Measurements from ENCODE around the gene CPSF3.

CPSF3 gene

GRCh38 chr2:9471206-9471605 is 47.8 kb downstream of the CPSF3 start:
- DNase-seq (ENCODE audit: low read depth, low spot score), result no peak
- in situ Hi-C loops (cut with HindIII; ENCODE audit: low sequenced_read_pairs), result no loop called here
- TF ChIP-seq, protein P1, sequence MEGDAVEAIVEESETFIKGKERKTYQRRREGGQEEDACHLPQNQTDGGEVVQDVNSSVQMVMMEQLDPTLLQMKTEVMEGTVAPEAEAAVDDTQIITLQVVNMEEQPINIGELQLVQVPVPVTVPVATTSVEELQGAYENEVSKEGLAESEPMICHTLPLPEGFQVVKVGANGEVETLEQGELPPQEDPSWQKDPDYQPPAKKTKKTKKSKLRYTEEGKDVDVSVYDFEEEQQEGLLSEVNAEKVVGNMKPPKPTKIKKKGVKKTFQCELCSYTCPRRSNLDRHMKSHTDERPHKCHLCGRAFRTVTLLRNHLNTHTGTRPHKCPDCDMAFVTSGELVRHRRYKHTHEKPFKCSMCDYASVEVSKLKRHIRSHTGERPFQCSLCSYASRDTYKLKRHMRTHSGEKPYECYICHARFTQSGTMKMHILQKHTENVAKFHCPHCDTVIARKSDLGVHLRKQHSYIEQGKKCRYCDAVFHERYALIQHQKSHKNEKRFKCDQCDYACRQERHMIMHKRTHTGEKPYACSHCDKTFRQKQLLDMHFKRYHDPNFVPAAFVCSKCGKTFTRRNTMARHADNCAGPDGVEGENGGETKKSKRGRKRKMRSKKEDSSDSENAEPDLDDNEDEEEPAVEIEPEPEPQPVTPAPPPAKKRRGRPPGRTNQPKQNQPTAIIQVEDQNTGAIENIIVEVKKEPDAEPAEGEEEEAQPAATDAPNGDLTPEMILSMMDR (IDR thresholded peaks at IDR 0.05; ENCODE audit: low read depth, low read length), result no peak
- H3K4me3 ChIP-seq (ENCODE audit: low read depth, low read length), result no peak overlapping the region

DNA sequence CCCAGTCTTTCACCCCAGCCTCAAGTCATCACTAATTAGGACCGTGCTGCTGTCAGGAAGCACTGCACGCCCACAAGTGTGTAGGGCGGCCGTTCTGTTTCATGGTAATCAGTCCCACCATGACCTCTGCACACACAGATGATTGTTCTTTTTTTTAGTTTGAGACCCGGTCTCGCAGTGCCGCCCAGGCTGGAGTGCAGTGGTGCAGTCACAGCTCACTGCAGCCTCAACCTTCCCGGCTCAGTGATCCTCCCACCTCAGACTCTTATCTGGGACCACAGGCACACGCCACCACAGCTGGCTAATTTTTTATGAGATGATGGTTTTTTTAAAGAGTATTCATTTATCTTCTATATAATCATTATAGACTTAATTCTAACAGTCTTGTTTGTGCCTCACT is 49.1 kb downstream of the CPSF3 start:
- in situ Hi-C loops (cut with HindIII; ENCODE audit: low sequenced_read_pairs), result no loop called here
- TF ChIP-seq, protein P1 (IDR thresholded peaks at IDR 0.05; ENCODE audit: low read depth, low read length), result no peak
- no peak for DNase-seq (ENCODE audit: low read depth, low spot score)
- H3K4me3 ChIP-seq (ENCODE audit: low read depth, low read length), result no peak overlapping the region

GRCh38 chr2:9473308-9473984 is 50.0 kb downstream of the CPSF3 start:
- TF ChIP-seq, protein P1 (IDR thresholded peaks at IDR 0.05; ENCODE audit: low read depth, low read length), result no peak
- in situ Hi-C loops (cut with HindIII; ENCODE audit: low sequenced_read_pairs), result no loop called here
- H3K4me3 ChIP-seq (ENCODE audit: low read depth, low read length), result peak overlapping the region; percentile 65
- no peak for DNase-seq (ENCODE audit: low read depth, low spot score)

GRCh38 chr2:9473985-9474360 is 50.5 kb downstream of the CPSF3 start:
- TF ChIP-seq, protein P1 (IDR thresholded peaks at IDR 0.05; ENCODE audit: low read depth, low read length), result no peak
- peak; percentile 27 for DNase-seq (ENCODE audit: low read depth, low spot score)
- H3K4me3 ChIP-seq (ENCODE audit: low read depth, low read length), result peak overlapping the region; percentile 65
- in situ Hi-C loops (cut with HindIII; ENCODE audit: low sequenced_read_pairs), result no loop called here

- H3K4me3 ChIP-seq (ENCODE audit: low read depth, low read length), result peak within 1 kb of the TSS; percentile 65
- in situ Hi-C loops (cut with HindIII; ENCODE audit: low sequenced_read_pairs), result no loop called here
- TF ChIP-seq, protein P1 (IDR thresholded peaks at IDR 0.05; ENCODE audit: low read depth, low read length), result no peak
- peak; percentile 31 for DNase-seq (ENCODE audit: low read depth, low spot score)
Observed at GRCh38 chr2:9474361-9475057, 51.1 kb downstream of the CPSF3 start, which contains the start of gene IAH1. IAH1 (plus strand) TSS chr2:9474551; CDS start chr2:9474567, 16 bp downstream.

- no peak for DNase-seq (ENCODE audit: low read depth, low spot score)
- H3K4me3 ChIP-seq (ENCODE audit: low read depth, low read length), result no peak overlapping the region
- in situ Hi-C loops (cut with HindIII; ENCODE audit: low sequenced_read_pairs), result no loop called here
- TF ChIP-seq, protein P1 (IDR thresholded peaks at IDR 0.05; ENCODE audit: low read depth, low read length), result no peak
Observed at GRCh38 chr2:9477914-9478313, 54.5 kb downstream of the CPSF3 start.

Measured in astrocyte of the spinal cord (primary cell).